ENCODE measurements around the gene ZGLP1.

The ZGLP1 gene

GRCh38 chr19:10309423-10309822, at the start of gene ZGLP1:
ZGLP1 (minus strand) TSS chr19:10309815.
- Histone ChIP-seq H3K27me3 (ENCODE audit: control insufficient read depth, insufficient read depth, low read length) (no peaks in the 10 kb centered on the region), H3K4me3 (ENCODE audit: low read length) (no peak within 1 kb of the TSS), H3K4me1 (ENCODE audit: control insufficient read depth, insufficient read depth, low read length) (no peaks in the 10 kb centered on the region), H3K27ac (ENCODE audit: low read length) (no peak within 1 kb of the TSS), H3K9me3 (ENCODE audit: control insufficient read depth, insufficient read depth, low read length) (no peaks in the 10 kb centered on the region), H3K36me3 (ENCODE audit: control insufficient read depth, insufficient read depth, low read length) (no peaks in the 10 kb centered on the region)
- WGBS (ENCODE audit: insufficient coverage, insufficient read length): no CpG with 5 or more reads among the region's 24 CpGs
- no peak for DNase-seq (ENCODE audit: low read depth, low spot score)

DNA sequence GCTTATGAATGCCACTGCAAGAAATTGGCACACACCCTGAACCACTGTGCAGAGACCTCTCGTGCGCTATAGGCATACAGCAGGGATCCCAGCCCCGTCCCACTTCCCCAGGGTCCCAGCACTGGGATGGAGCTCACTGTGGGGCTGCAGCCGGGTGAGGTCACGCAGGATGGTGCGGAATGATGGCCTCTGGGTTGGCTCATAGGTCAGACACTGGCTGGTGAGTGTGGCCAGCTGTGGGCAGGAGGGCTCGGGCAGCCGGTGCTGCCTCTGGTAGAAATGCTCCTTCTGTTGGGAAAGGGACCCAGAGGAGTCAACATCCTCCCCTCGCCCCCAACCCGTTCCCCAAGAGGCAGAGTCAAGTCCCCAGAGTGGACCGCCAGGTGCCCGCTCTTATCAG, 46.8 kb upstream of the ZGLP1 start:
- Histone ChIP-seq H3K4me1 (ENCODE audit: control insufficient read depth, insufficient read depth, low read length) (peaks cover 2% of the 10 kb centered on the region), H3K9me3 (ENCODE audit: control insufficient read depth, insufficient read depth, low read length) (no peaks in the 10 kb centered on the region), H3K36me3 (ENCODE audit: control insufficient read depth, insufficient read depth, low read length) (0 out of 2 replicates have a peak, but pooled peaks cover 4% of the 10 kb centered on the region), H3K4me3 (ENCODE audit: low read length) (no peak overlapping the region), H3K27ac (ENCODE audit: low read length) (no peak overlapping the region), H3K27me3 (ENCODE audit: control insufficient read depth, insufficient read depth, low read length) (no peaks in the 10 kb centered on the region)
- DNase-seq (ENCODE audit: low read depth, low spot score): no peak
- no CpG with 5 or more reads among the region's 12 CpGs for WGBS (ENCODE audit: insufficient coverage, insufficient read length)

DNA sequence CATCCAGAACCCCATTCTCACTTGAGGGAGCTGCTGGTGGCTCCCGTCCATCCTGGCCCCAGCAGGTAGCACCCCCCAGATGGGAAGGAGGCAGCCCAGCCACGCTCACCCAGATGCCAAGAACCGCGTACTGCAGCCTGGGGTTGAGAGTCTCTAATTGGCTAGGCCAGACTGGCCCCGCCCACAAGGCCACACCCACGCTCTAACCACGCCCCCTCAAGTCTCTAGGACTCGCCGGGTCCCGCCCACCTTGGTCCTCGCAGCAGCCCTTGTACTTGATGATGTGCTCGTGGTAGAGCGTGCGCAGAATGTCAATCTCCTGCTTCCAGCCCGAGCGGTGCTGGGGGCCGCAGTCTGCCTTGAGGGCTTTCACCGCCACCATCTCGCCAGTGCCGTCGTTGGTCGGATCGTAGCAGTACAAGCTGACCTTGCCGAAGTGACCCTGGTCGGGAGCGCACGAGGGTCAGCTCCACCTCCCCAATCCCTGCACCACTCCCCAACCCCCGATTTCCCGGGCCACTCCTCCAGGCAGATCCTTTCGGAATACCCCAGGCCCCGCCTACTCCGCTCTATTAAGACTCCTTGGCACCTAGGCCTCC, 44.3 kb upstream of the ZGLP1 start:
- Histone ChIP-seq H3K27ac (ENCODE audit: low read length) (no peak overlapping the region), H3K4me3 (ENCODE audit: low read length) (peak overlapping the region; percentile 38; the same call in 1 of the 2 replicates), H3K9me3 (ENCODE audit: control insufficient read depth, insufficient read depth, low read length) (no peaks in the 10 kb centered on the region), H3K4me1 (ENCODE audit: control insufficient read depth, insufficient read depth, low read length) (peaks cover 2% of the 10 kb centered on the region), H3K27me3 (ENCODE audit: control insufficient read depth, insufficient read depth, low read length) (no peaks in the 10 kb centered on the region), H3K36me3 (ENCODE audit: control insufficient read depth, insufficient read depth, low read length) (no peaks in the 10 kb centered on the region)
- peak; percentile 89 for DNase-seq (ENCODE audit: low read depth, low spot score)
- no CpG with 5 or more reads among the region's 32 CpGs for WGBS (ENCODE audit: insufficient coverage, insufficient read length)

DNA sequence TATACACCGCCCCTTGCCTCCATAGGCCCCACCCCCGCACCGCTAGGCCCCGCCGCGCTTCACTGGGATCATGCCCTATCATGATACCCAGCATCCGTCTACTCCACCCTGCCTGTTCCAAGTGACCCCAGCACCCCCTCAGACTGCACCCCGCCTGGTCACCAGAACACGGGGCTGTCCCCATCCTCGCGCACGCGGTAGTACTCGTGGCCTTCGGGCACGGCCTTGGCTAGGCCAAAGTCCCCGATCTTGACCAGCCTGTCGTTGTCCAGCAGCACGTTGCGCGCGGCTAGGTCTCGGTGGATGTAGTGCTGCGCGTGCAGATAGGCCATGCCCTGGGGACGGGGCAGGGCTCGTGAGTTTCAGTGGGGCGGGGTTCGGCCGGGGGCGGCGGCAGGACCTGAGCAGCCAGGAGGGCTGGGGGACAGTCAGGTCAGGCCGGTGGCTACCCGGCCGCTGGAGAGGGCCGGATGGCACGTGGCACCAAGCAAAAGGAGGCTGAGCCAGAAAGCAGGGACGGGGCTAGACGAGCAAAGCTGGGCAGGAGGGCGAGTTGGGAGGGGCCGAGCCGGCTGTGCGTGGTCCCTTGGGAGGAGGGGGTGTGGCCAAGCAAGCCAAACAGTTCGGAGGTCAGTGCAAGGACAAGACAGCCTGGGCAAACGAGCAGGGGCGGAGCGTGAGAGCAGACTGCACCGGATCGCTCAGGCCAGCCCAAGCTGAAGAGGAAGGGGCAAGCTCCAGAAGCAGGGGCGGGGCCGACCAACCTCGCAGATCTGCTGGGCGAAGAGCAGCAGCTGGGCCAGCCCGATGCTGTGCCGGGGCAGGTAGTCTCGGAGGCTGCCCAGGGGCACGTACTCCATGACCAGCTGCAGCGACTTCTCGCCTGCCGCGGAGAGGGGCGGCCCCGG, 43.4 kb upstream of the ZGLP1 start:
- Histone ChIP-seq H3K4me3 (ENCODE audit: low read length) (peak overlapping the region; percentile 33; the same call in 1 of the 2 replicates), H3K36me3 (ENCODE audit: control insufficient read depth, insufficient read depth, low read length) (no peaks in the 10 kb centered on the region), H3K27me3 (ENCODE audit: control insufficient read depth, insufficient read depth, low read length) (no peaks in the 10 kb centered on the region), H3K27ac (ENCODE audit: low read length) (no peak overlapping the region), H3K4me1 (ENCODE audit: control insufficient read depth, insufficient read depth, low read length) (peaks cover 2% of the 10 kb centered on the region), H3K9me3 (ENCODE audit: control insufficient read depth, insufficient read depth, low read length) (no peaks in the 10 kb centered on the region)
- WGBS (ENCODE audit: insufficient coverage, insufficient read length): no CpG with 5 or more reads among the region's 63 CpGs
- DNase-seq (ENCODE audit: low read depth, low spot score): peak; percentile 89

GRCh38 chr19:10346509-10346908, 36.9 kb upstream of the ZGLP1 start:
- no CpG with 5 or more reads among the region's 10 CpGs for WGBS (ENCODE audit: insufficient coverage, insufficient read length)
- Histone ChIP-seq H3K36me3 (ENCODE audit: control insufficient read depth, insufficient read depth, low read length) (no peaks in the 10 kb centered on the region), H3K9me3 (ENCODE audit: control insufficient read depth, insufficient read depth, low read length) (no peaks in the 10 kb centered on the region), H3K27me3 (ENCODE audit: control insufficient read depth, insufficient read depth, low read length) (no peaks in the 10 kb centered on the region), H3K27ac (ENCODE audit: low read length) (no peak overlapping the region), H3K4me3 (ENCODE audit: low read length) (no peak overlapping the region), H3K4me1 (ENCODE audit: control insufficient read depth, insufficient read depth, low read length) (no peaks in the 10 kb centered on the region)
- no peak for DNase-seq (ENCODE audit: low read depth, low spot score)

DNA sequence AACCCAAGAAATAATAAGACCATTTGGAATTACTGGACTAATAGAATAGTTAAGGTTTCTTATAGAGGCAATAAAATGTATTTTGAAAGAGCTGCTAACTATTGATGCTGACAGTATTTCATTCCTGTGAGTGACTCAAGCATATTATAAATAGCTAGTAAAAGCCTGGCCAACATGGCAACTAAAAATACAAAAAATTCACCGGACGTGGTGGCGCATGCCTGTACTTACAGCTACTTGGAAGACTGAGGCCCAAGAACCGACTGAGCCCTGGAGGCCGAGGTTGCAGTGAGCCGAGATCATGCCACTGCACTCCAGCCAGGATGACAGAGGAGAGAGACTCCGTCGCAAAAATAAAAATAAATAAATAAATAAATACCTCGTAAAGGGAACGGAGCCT, 35.2 kb upstream of the ZGLP1 start:
- no peaks in the 10 kb centered on the region for H3K27me3 ChIP-seq (ENCODE audit: control insufficient read depth, insufficient read depth, low read length)
- H3K4me3 ChIP-seq (ENCODE audit: low read length): no peak overlapping the region
- WGBS (ENCODE audit: insufficient coverage, insufficient read length): no CpG with 5 or more reads among the region's 10 CpGs
- H3K27ac ChIP-seq (ENCODE audit: low read length): no peak overlapping the region
- H3K9me3 ChIP-seq (ENCODE audit: control insufficient read depth, insufficient read depth, low read length): no peaks in the 10 kb centered on the region
- DNase-seq (ENCODE audit: low read depth, low spot score): no peak
- no peaks in the 10 kb centered on the region; the same call in 1 of the 2 replicates for H3K4me1 ChIP-seq (ENCODE audit: control insufficient read depth, insufficient read depth, low read length)
- H3K36me3 ChIP-seq (ENCODE audit: control insufficient read depth, insufficient read depth, low read length): no peaks in the 10 kb centered on the region

DNA sequence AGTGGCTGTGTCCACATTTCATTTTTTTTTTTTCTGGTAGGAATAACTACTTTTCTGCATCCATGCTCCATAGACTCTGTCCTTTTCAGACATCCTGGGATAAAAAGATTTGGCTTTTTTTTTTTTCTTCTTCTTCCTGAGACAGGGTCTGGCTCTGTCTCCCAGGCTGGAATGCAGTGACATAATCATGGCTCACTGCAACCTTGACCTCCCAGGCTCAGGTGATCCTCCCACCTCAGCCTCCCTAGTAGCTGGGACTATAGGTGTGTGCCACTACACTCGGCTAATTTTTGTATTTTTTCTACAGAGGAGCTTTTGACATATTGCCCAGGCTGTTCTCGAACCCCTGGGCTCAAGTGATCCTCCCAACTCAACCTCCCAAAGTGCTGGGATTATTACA, 33.9 kb upstream of the ZGLP1 start:
- Histone ChIP-seq H3K27ac (ENCODE audit: low read length) (no peak overlapping the region), H3K36me3 (ENCODE audit: control insufficient read depth, insufficient read depth, low read length) (no peaks in the 10 kb centered on the region), H3K27me3 (ENCODE audit: control insufficient read depth, insufficient read depth, low read length) (no peaks in the 10 kb centered on the region), H3K9me3 (ENCODE audit: control insufficient read depth, insufficient read depth, low read length) (no peaks in the 10 kb centered on the region), H3K4me3 (ENCODE audit: low read length) (no peak overlapping the region), H3K4me1 (ENCODE audit: control insufficient read depth, insufficient read depth, low read length) (peaks cover 11% of the 10 kb centered on the region)
- no peak for DNase-seq (ENCODE audit: low read depth, low spot score)
- WGBS (ENCODE audit: insufficient coverage, insufficient read length): no CpG with 5 or more reads among the region's 2 CpGs

GRCh38 chr19:10339977-10340376, 30.4 kb upstream of the ZGLP1 start:
- no peaks in the 10 kb centered on the region for H3K27me3 ChIP-seq (ENCODE audit: control insufficient read depth, insufficient read depth, low read length)
- no peak for DNase-seq (ENCODE audit: low read depth, low spot score)
- no peak overlapping the region for H3K4me3 ChIP-seq (ENCODE audit: low read length)
- H3K27ac ChIP-seq (ENCODE audit: low read length): no peak overlapping the region
- no CpG with 5 or more reads among the region's 5 CpGs for WGBS (ENCODE audit: insufficient coverage, insufficient read length)
- H3K9me3 ChIP-seq (ENCODE audit: control insufficient read depth, insufficient read depth, low read length): no peaks in the 10 kb centered on the region
- H3K4me1 ChIP-seq (ENCODE audit: control insufficient read depth, insufficient read depth, low read length): peaks cover 12% of the 10 kb centered on the region
- H3K36me3 ChIP-seq (ENCODE audit: control insufficient read depth, insufficient read depth, low read length): no peaks in the 10 kb centered on the region

DNA sequence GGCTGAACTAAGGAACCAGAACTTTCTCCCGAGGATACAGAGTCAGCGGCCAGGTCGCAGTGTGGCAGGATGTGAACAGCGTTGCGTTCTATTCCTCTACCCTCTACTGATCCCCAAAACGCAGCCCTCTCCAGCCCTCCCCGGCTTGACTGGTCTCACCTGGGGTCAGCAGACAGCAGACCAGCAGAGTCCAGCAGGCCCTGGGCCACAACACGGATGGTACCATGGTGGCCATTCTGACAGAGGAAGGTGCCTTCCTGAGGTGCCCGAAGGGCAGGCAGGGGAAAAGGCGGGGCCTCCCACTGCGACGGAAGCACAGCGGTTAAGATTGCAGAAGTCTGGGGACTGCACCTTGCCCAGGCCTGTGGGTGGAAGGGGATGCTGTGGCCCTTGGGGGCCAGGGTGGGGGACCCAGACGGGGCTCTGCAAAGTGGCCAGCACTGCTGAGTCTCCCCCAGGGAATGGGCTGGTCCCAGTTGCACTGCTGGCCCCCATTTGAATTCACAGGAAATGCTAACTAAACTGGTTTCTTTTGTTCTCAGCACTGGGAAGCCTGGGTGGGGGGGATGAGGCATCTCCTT, 29.9 kb upstream of the ZGLP1 start, which contains the start of gene ICAM3:
ICAM3 (minus strand) TSS at position 245 of the 581 bp plus-strand sequence; CDS start at position 235, 10 bp downstream.
- no peak for DNase-seq (ENCODE audit: low read depth, low spot score)
- Histone ChIP-seq H3K27me3 (ENCODE audit: control insufficient read depth, insufficient read depth, low read length) (no peaks in the 10 kb centered on the region), H3K4me3 (ENCODE audit: low read length) (no peak within 1 kb of the TSS), H3K4me1 (ENCODE audit: control insufficient read depth, insufficient read depth, low read length) (peaks cover 14% of the 10 kb centered on the region), H3K27ac (ENCODE audit: low read length) (no peak within 1 kb of the TSS), H3K36me3 (ENCODE audit: control insufficient read depth, insufficient read depth, low read length) (no peaks in the 10 kb centered on the region), H3K9me3 (ENCODE audit: control insufficient read depth, insufficient read depth, low read length) (no peaks in the 10 kb centered on the region)
- no CpG with 5 or more reads among the region's 14 CpGs for WGBS (ENCODE audit: insufficient coverage, insufficient read length)

DNA sequence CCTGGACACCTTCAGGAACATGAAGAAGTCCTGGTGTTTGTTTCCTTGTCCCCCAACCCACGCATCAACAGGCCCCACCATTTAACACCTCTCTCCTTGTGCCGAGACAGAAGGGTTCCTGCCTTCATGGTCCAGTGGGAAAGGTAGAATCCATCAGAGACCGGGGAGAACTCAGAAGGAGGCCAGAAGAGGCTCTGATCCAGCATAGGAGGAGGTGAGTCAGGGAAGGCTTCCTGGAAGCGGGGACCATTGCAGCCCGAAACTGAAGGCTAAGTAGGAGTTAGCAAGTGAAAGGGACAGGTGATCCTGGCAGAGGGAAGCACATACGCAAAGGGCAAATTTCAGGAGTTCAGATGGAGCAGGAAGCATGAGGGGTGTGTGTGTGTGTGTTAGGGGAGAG, 29.3 kb upstream of the ZGLP1 start:
- Histone ChIP-seq H3K36me3 (ENCODE audit: control insufficient read depth, insufficient read depth, low read length) (no peaks in the 10 kb centered on the region), H3K27me3 (ENCODE audit: control insufficient read depth, insufficient read depth, low read length) (no peaks in the 10 kb centered on the region), H3K4me1 (ENCODE audit: control insufficient read depth, insufficient read depth, low read length) (peaks cover 15% of the 10 kb centered on the region), H3K9me3 (ENCODE audit: control insufficient read depth, insufficient read depth, low read length) (no peaks in the 10 kb centered on the region), H3K27ac (ENCODE audit: low read length) (no peak overlapping the region), H3K4me3 (ENCODE audit: low read length) (no peak overlapping the region)
- DNase-seq (ENCODE audit: low read depth, low spot score): no peak
- no CpG with 5 or more reads among the region's 6 CpGs for WGBS (ENCODE audit: insufficient coverage, insufficient read length)
